Measurements from ENCODE around the gene OTULIN. TPM values are rescaled to one million over a fixed set of nuclear protein-coding genes. Genes with fewer than 3 reads are reported as not detected.

OTULIN gene
- total and polyA plus RNA-seq, 11 donors = 7.6 to 42.0 (median 27.1) TPM

- peaks cover 0 to 61% (median 33%) of the 10 kb centered on the region in 12 donors for H3K4me1 ChIP-seq
- TF ChIP-seq POLR2A (IDR thresholded peaks at IDR 0.05) (no peak), CTCF (IDR thresholded peaks at IDR 0.05) (no peak)
- DNase-seq (no peak), ATAC-seq (peak in 1 of 4 donors; percentile 16)
- no peak overlapping the region for H3K27ac ChIP-seq
- 89 to 92% (median 91%) methylated on average over 11 of the region's 11 CpGs for WGBS, 4 donors
- H3K4me3 ChIP-seq = no peak overlapping the region
- H3K36me3 ChIP-seq = peaks cover 0 to 75% (median 45%) of the 10 kb centered on the region in 9 donors
- no peaks in the 10 kb centered on the region for H3K9me3 ChIP-seq
- no peaks in the 10 kb centered on the region for H3K27me3 ChIP-seq
- intact Hi-C loops (cut with DNase I) = no loop called here
Measured at GRCh38 chr5:14702238-14702839, 37.8 kb downstream of the OTULIN start.

- Histone ChIP-seq H3K9me3 (no peaks in the 10 kb centered on the region), H3K36me3 (peaks cover 0 to 83% (median 49%) of the 10 kb centered on the region in 9 donors), H3K4me1 (peaks cover 0 to 42% (median 21%) of the 10 kb centered on the region in 12 donors), H3K27ac (peak overlapping the region in 1 of 12 donors; percentile 73), H3K4me3 (no peak overlapping the region), H3K27me3 (no peaks in the 10 kb centered on the region)
- TF ChIP-seq POLR2A (IDR thresholded peaks at IDR 0.05) = no peak
- WGBS, 4 donors = 92 to 95% (median 93%) methylated on average over 8 of the region's 8 CpGs
- DNase-seq (no peak), ATAC-seq (no peak)
- intact Hi-C loops (cut with DNase I) = no loop called here
Measured at GRCh38 chr5:14705556-14705955, 41.0 kb downstream of the OTULIN start.

GRCh38 chr5:14706615-14707021 lies 42.1 kb downstream of the OTULIN start:
- Histone ChIP-seq H3K27me3 (no peaks in the 10 kb centered on the region), H3K4me1 (peaks cover 0 to 33% (median 11%) of the 10 kb centered on the region in 12 donors), H3K4me3 (no peak overlapping the region), H3K27ac (peak overlapping the region in 9 of 12 donors; percentile 5 to 73 (median 21)), H3K9me3 (no peaks in the 10 kb centered on the region), H3K36me3 (peaks cover 0 to 94% (median 55%) of the 10 kb centered on the region in 9 donors)
- ATAC-seq = peak in 3 of 4 donors; percentile 11 to 28 (median 24)
- 34 to 42% (median 37%) methylated on average over 6 of the region's 6 CpGs for WGBS, 4 donors
- no peak for TF ChIP-seq CTCF (IDR thresholded peaks at IDR 0.05)
- TF ChIP-seq POLR2A (IDR thresholded peaks at IDR 0.05) = no peak
- no peak for DNase-seq
- intact Hi-C loops (cut with DNase I) = no loop called here

GRCh38 chr5:14707811-14708390 lies 43.4 kb downstream of the OTULIN start:
- Histone ChIP-seq H3K9me3 (no peaks in the 10 kb centered on the region), H3K4me1 (peaks cover 0 to 22% (median 9%) of the 10 kb centered on the region in 12 donors), H3K4me3 (no peak overlapping the region), H3K36me3 (peaks cover 0 to 97% (median 64%) of the 10 kb centered on the region in 9 donors), H3K27ac (peak overlapping the region in 1 of 12 donors; percentile 73), H3K27me3 (no peaks in the 10 kb centered on the region)
- DNase-seq (no peak), ATAC-seq (no peak)
- TF ChIP-seq POLR2A (IDR thresholded peaks at IDR 0.05) (no peak), CTCF (IDR thresholded peaks at IDR 0.05) (no peak)
- 89 to 92% (median 91%) methylated on average over 9 of the region's 9 CpGs for WGBS, 4 donors
- intact Hi-C loops (cut with DNase I) = no loop called here
